GM23248 (cell line): Measurements from ENCODE around the gene CFAP73.

Source experiments
- EZH2 ChIP-seq: fragments of 200-600 bp; sonication (generic); IDR thresholded peaks from 2 replicates; pipeline ENCODE4 v1.6.1; 2018; ENCODE audit warnings: antibody characterized with exemption, mild to moderate bottlenecking; ENCODE audit not compliant: insufficient read depth, poor library complexity, severe bottlenecking
- EZH2phosphoT487 ChIP-seq: fragments of 200-600 bp; sonication (generic); IDR thresholded peaks from 2 replicates; pipeline ENCODE4 v1.6.1; 2018; ENCODE audit warnings: antibody characterized with exemption, moderate library complexity, mild to moderate bottlenecking, low read depth; ENCODE audit not compliant: insufficient read depth

DNA sequence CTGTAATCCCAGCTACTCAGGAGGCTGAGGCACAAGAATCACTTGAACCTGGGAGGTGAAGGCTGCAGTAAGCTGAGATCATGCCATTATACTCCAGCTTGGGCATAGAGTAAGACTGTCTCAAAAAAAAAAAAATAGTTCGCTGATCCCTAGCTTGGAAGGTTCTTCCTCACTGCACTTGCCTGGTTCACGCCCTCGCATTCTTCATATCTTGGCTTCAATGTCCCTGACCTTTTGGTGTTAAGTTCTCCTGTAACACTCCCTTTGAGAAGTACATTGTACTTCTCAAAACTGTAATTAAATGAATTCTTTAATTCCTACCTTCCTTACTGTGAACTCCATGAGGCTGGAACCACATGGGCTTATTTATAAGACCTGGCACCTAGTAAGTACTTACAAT, 55.3 kb downstream of the CFAP73 start:
- TF ChIP-seq EZH2 (no peak), EZH2phosphoT487 (no peak)
